HEK293 (cell line): ENCODE results near the gene COL5A1.

Source experiments
- CTCF ChIP-seq: fragments of 450-650 bp; formaldehyde crosslinking; IDR thresholded peaks from 2 replicates; pipeline ENCODE4 v1.5.1; 2016; ENCODE audit warnings: missing biosample characterization, missing genetic modification characterization
- HIC1 ChIP-seq: fragments of 450-650 bp; formaldehyde crosslinking; IDR thresholded peaks from 2 replicates; pipeline ENCODE4 v1.5.1; 2016; ENCODE audit warnings: missing biosample characterization, missing genetic modification characterization
- ZFP3 ChIP-seq: fragments of 450-650 bp; formaldehyde crosslinking; IDR thresholded peaks from 2 replicates; pipeline ENCODE4 v1.5.1; 2016; ENCODE audit warnings: low read depth, missing biosample characterization, missing genetic modification characterization
- ZNF133 ChIP-seq: fragments of 450-650 bp; formaldehyde crosslinking; IDR thresholded peaks from 2 replicates; pipeline ENCODE4 v1.5.1; 2016; ENCODE audit warnings: missing biosample characterization, missing genetic modification characterization
- ZNF341 ChIP-seq: fragments of 450-650 bp; formaldehyde crosslinking; IDR thresholded peaks from 2 replicates; pipeline ENCODE4; 2016; ENCODE audit warnings: low read depth, missing biosample characterization, missing genetic modification characterization
- ZNF37A ChIP-seq: fragments of 450-650 bp; IDR thresholded peaks from 2 replicates; pipeline ENCODE4 v1.5.1; 2018; ENCODE audit warnings: missing biosample characterization, missing genetic modification characterization
- ZNF629 ChIP-seq: fragments of 450-650 bp; formaldehyde crosslinking; IDR thresholded peaks from 2 replicates; pipeline ENCODE4 v1.5.1; 2017; ENCODE audit warnings: missing biosample characterization, missing genetic modification characterization

- TF ChIP-seq CTCF (tag by site-specific recombination) (no peak), ZNF629 (tag by site-specific recombination) (no peak), ZFP3 (tag by site-specific recombination) (no peak), HIC1 (tag by site-specific recombination) (no peak), ZNF37A (tag by site-specific recombination) (no peak), ZNF133 (tag by site-specific recombination) (no peak), ZNF341 (tag by site-specific recombination) (no peak)
These were observed 48.8 kb upstream of the COL5A1 start for GRCh38 chr9:134592819-134593200.
